ENCODE data around the gene GJD3.

DNA sequence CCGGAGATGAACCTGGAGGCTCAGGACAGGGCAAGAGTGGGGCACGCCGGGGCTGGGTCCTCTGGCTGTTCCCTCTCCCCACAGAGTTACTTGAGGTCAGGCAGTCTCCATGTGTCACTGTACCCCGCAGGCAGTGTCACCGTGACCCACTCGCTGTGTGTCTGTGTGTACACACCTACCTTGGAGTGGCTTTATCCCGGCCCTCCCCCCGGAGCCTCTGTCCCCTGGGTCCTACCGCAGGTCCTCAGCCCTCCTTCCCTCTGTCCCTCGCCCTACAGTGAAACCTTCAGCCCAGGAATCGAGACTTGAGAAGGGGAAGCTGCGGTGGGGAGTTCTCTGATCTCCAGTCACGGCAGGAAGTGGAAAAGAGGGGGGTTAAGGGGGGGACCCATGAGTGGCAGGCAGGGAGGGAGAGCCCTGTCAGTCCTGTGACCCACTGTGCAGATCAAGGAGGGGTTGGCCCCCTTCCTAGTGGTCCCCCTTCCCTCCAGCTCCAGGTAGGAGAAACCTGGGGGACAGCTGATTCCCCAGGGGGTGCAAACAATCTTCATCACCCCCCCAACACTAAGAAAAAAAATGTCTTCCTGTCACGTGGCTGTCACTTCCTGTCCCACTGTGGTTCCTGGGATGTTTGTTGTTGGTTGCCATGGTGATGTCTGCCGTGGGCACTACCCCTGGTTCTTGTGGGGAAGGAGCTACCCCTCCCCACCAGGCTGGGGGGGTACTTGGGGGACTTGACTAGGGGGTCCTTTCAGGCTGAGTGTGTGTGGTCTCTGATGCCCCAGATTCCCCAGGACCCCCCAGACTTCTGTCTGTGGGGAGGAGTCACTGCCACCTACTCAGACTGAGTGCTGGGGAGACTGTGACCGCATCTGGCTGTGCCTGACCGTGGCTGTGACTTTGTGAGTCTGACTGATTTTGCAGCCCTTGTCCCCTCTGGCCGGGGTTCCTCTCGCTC is 41.9 kb downstream of the GJD3 start:
- no peak for TF ChIP-seq RFX5 (IDR thresholded peaks at IDR 0.05; ENCODE audit: low read depth, low read length)
- peak; percentile 83; the same call in 1 of the 2 replicates for TF ChIP-seq POLR2A (IDR thresholded peaks at IDR 0.05; ENCODE audit: low read depth, low read length)
- TF ChIP-seq CEBPB (IDR thresholded peaks at IDR 0.05; ENCODE audit: low read depth, low read length) = no peak
- TF ChIP-seq, protein P1, sequence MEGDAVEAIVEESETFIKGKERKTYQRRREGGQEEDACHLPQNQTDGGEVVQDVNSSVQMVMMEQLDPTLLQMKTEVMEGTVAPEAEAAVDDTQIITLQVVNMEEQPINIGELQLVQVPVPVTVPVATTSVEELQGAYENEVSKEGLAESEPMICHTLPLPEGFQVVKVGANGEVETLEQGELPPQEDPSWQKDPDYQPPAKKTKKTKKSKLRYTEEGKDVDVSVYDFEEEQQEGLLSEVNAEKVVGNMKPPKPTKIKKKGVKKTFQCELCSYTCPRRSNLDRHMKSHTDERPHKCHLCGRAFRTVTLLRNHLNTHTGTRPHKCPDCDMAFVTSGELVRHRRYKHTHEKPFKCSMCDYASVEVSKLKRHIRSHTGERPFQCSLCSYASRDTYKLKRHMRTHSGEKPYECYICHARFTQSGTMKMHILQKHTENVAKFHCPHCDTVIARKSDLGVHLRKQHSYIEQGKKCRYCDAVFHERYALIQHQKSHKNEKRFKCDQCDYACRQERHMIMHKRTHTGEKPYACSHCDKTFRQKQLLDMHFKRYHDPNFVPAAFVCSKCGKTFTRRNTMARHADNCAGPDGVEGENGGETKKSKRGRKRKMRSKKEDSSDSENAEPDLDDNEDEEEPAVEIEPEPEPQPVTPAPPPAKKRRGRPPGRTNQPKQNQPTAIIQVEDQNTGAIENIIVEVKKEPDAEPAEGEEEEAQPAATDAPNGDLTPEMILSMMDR (conservative IDR thresholded peaks at IDR 0.05; ENCODE audit: low read depth, low read length) = no peak
- TF ChIP-seq, protein P2, sequence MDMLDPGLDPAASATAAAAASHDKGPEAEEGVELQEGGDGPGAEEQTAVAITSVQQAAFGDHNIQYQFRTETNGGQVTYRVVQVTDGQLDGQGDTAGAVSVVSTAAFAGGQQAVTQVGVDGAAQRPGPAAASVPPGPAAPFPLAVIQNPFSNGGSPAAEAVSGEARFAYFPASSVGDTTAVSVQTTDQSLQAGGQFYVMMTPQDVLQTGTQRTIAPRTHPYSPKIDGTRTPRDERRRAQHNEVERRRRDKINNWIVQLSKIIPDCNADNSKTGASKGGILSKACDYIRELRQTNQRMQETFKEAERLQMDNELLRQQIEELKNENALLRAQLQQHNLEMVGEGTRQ (IDR thresholded peaks at IDR 0.05; ENCODE audit: low read depth, low read length) = peak; percentile 95
- no peak for TF ChIP-seq RAD21 (IDR thresholded peaks at IDR 0.05; ENCODE audit: low read length)
- TF ChIP-seq MXI1 (IDR thresholded peaks at IDR 0.05; ENCODE audit: borderline replicate concordance, low read depth, low read length) = no peak
- no peak for TF ChIP-seq FOS (IDR thresholded peaks at IDR 0.05; ENCODE audit: low read depth, low read length)
- no peak for TF ChIP-seq NFE2L2 (IDR thresholded peaks at IDR 0.05; ENCODE audit: low read depth, low read length)
- no peak; the same call in 1 of the 2 replicates for TF ChIP-seq MAZ (IDR thresholded peaks at IDR 0.05; ENCODE audit: borderline replicate concordance, low read depth, low read length)
